Left ventricle myocardium inferior (tissue), 1 donor: ENCODE measurements around the gene PPOX. TPM values are rescaled to one million over a fixed set of nuclear protein-coding genes. Genes with fewer than 3 reads are reported as not detected.

Experiments
- DNase-seq: peaks from one replicate; pipeline ENCODE4 v3.0.0-alpha.2; 2020
- H3K27ac ChIP-seq: fragments of 200-600 bp; replicated peaks from 2 replicates; pipeline ENCODE4 v1.8.0; 2021
- H3K27me3 ChIP-seq: fragments of 200-600 bp; 2 replicates; pipeline ENCODE4 v1.8.0; 2021; ENCODE audit warnings: low read depth
- H3K36me3 ChIP-seq: fragments of 200-600 bp; 2 replicates; pipeline ENCODE4 v1.8.0; 2021
- H3K4me1 ChIP-seq: fragments of 200-600 bp; 2 replicates; pipeline ENCODE4 v1.8.0; 2021
- H3K4me3 ChIP-seq: fragments of 200-600 bp; 2 replicates; pipeline ENCODE4 v1.8.0; 2021; ENCODE audit warnings: mild to moderate bottlenecking, moderate library complexity
- H3K9me3 ChIP-seq: fragments of 200-600 bp; replicated peaks from 2 replicates; pipeline ENCODE4 v1.8.0; 2021
- CTCF ChIP-seq: fragments of 200-600 bp; IDR thresholded peaks from 2 replicates; pipeline ENCODE4 v1.8.0; 2021; ENCODE audit warnings: antibody characterized with exemption, mild to moderate bottlenecking, borderline replicate concordance
- intact Hi-C: fragments of 100-400 bp; cut with micrococcal nuclease; formaldehyde crosslinking; loops from one replicate; pipeline ENCODE4 v1.11.0; 2022
- total RNA-seq: library from RNA; stranded (reverse); fragmentation: NEBNext Ultra II Directional; extraction: Animal tissue kit (Norgen Biotek cat#: 25700); gene quantifications from one replicate; pipeline ENCODE4 v1.2.1, GENCODE V29; 2021
- donor health status: DM: no; HTN: yes; CAD: no; lungs with severe emphysema.

PPOX gene
- total RNA-seq, 1 donor from 2014 or later: 15.2 TPM

- H3K9me3 ChIP-seq: no peaks in the 10 kb centered on the region
- no peak for DNase-seq
- peaks cover 11% of the 10 kb centered on the region for H3K4me1 ChIP-seq
- H3K36me3 ChIP-seq: peaks cover 29% of the 10 kb centered on the region
- intact Hi-C loops: no loop called here
- peak overlapping the region; percentile 46 for H3K4me3 ChIP-seq
- no peaks in the 10 kb centered on the region for H3K27me3 ChIP-seq
- peak overlapping the region; percentile 61 for H3K27ac ChIP-seq
- TF ChIP-seq CTCF: no peak
Measured at GRCh38 chr1:161216945-161217712, 50.9 kb downstream of the PPOX start.

DNA sequence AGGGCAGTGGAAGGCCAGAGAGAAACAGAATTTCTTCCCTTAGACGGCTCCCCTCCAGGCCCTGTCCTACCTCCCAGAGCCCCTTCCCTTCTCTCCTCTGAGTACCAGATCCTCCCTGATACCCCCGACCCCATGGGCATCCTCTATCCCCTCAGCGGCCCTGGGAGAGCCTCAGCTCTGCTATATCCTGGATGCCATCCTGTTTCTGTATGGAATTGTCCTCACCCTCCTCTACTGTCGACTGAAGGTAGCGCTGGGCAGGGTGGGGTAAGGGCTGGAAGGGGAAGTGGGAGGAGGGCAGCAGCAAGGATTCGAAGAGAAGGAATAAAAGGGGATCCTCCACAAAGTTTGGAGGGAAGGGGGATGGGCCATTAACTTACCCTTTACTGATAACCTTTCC, 51.6 kb downstream of the PPOX start:
- H3K4me3 ChIP-seq: peak overlapping the region; percentile 46
- peaks cover 22% of the 10 kb centered on the region for H3K36me3 ChIP-seq
- TF ChIP-seq CTCF: no peak
- intact Hi-C loops: no loop called here
- H3K27me3 ChIP-seq: no peaks in the 10 kb centered on the region
- H3K4me1 ChIP-seq: peaks cover 11% of the 10 kb centered on the region
- no peak for DNase-seq
- peak overlapping the region; percentile 61 for H3K27ac ChIP-seq
- no peaks in the 10 kb centered on the region for H3K9me3 ChIP-seq

GRCh38 chr1:161218301-161219077, 52.3 kb downstream of the PPOX start:
- H3K9me3 ChIP-seq: no peaks in the 10 kb centered on the region
- no peak overlapping the region for H3K27ac ChIP-seq
- DNase-seq: no peak
- no peaks in the 10 kb centered on the region for H3K27me3 ChIP-seq
- peaks cover 16% of the 10 kb centered on the region for H3K36me3 ChIP-seq
- TF ChIP-seq CTCF: no peak
- H3K4me3 ChIP-seq: peak overlapping the region; percentile 46
- peaks cover 11% of the 10 kb centered on the region for H3K4me1 ChIP-seq
- intact Hi-C loops: no loop called here

- TF ChIP-seq CTCF: no peak
- peaks cover 8% of the 10 kb centered on the region for H3K36me3 ChIP-seq
- no peak overlapping the region for H3K4me3 ChIP-seq
- no peaks in the 10 kb centered on the region for H3K9me3 ChIP-seq
- no peak overlapping the region for H3K27ac ChIP-seq
- peaks cover 11% of the 10 kb centered on the region for H3K4me1 ChIP-seq
- DNase-seq: no peak
- intact Hi-C loops: no loop called here
- no peaks in the 10 kb centered on the region for H3K27me3 ChIP-seq
Measured at GRCh38 chr1:161219078-161219892, 53.1 kb downstream of the PPOX start.

- H3K27me3 ChIP-seq: no peaks in the 10 kb centered on the region
- peaks cover under 1% of the 10 kb centered on the region for H3K36me3 ChIP-seq
- intact Hi-C loops: loop anchor here (10.0 kb wide), 1 partner anchor 165 kb away; no protein-coding TSS in a partner anchor
- peaks cover 13% of the 10 kb centered on the region for H3K4me1 ChIP-seq
- DNase-seq: no peak
- H3K9me3 ChIP-seq: no peaks in the 10 kb centered on the region
- no peak overlapping the region for H3K27ac ChIP-seq
- TF ChIP-seq CTCF: no peak
- no peak overlapping the region for H3K4me3 ChIP-seq
Measured at GRCh38 chr1:161220002-161220401, 53.8 kb downstream of the PPOX start.

Other genes starting within 250 kb of the PPOX start
- 0.19 TPM for gene ITLN2, start 211.6 kb upstream of the PPOX start, total RNA-seq
- 8.3 TPM for gene F11R, start 145.3 kb upstream of the PPOX start, total RNA-seq
- gene TSTD1, start 127.5 kb upstream of the PPOX start, total RNA-seq: 13.4 TPM
- gene USF1, start 120.4 kb upstream of the PPOX start, total RNA-seq: 31.7 TPM
- 2.4 TPM for gene ARHGAP30, start 96.5 kb upstream of the PPOX start, total RNA-seq
- gene NECTIN4, start 76.9 kb upstream of the PPOX start, total RNA-seq: not detected
- gene KLHDC9, start 68.1 kb upstream of the PPOX start, total RNA-seq: 9.1 TPM
- 62.5 TPM for gene PFDN2, start 48.4 kb upstream of the PPOX start, total RNA-seq
- 31.9 TPM for gene NIT1, start 48.3 kb upstream of the PPOX start, total RNA-seq
- 25.2 TPM for gene DEDD, start 33.8 kb upstream of the PPOX start, total RNA-seq
- gene UFC1, start 12.4 kb upstream of the PPOX start, total RNA-seq: 76.4 TPM
- 20.0 TPM for gene USP21, start 6.9 kb upstream of the PPOX start, total RNA-seq
- 23.2 TPM for gene B4GALT3, start 11.1 kb downstream of the PPOX start, total RNA-seq
- gene ADAMTS4, start 32.6 kb downstream of the PPOX start, total RNA-seq: 14.1 TPM
- gene NDUFS2, start 35.9 kb downstream of the PPOX start, total RNA-seq: 302 TPM
- 22.0 TPM for gene FCER1G, start 48.9 kb downstream of the PPOX start, total RNA-seq
- gene APOA2, start 57.2 kb downstream of the PPOX start, total RNA-seq: not detected
- gene TOMM40L, start 59.6 kb downstream of the PPOX start, total RNA-seq: 39.3 TPM
- not detected for gene NR1I3, start 71.8 kb downstream of the PPOX start, total RNA-seq
- not detected for gene PCP4L1, start 92.3 kb downstream of the PPOX start, total RNA-seq
- 3.5 TPM for gene MPZ, start 143.5 kb downstream of the PPOX start, total RNA-seq
- 393 TPM for gene SDHC, start 148.0 kb downstream of the PPOX start, total RNA-seq
- gene CFAP126, start 201.4 kb downstream of the PPOX start, total RNA-seq: not detected